CD4-positive, alpha-beta T cell treated with Interleukin-17A for 4 hours (primary cell): Measurements from ENCODE around the gene RFX2.

Experiments used
- DNase-seq: peaks from one replicate; pipeline ENCODE4 v3.0.0-alpha.2; 2020; ENCODE audit warnings: mixed read lengths

Gene RFX2

DNA sequence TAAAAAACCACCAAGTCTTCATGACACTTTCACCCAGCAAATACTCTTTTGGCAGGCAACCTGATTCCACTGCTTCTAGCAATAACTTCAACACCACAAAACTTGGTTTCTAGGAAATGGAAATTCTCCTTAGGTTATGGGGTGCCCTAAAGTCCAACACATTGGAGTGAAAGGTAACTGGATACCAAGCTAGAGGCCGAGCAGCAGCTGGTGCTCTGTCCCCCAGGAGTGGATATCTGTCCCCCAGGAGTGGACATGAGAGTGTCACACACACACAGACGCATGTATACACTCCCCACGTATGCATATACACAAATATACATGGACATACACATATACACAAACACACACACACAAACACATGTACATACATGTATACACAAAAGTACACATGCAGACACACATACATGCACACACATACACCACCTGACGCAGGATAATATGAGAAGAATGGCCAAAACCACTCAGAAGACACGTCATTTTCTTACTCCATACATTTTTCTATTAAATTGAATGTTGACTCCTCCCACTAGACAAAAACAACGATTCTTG lies 50.8 kb downstream of the RFX2 start:
- no peak for DNase-seq

DNA sequence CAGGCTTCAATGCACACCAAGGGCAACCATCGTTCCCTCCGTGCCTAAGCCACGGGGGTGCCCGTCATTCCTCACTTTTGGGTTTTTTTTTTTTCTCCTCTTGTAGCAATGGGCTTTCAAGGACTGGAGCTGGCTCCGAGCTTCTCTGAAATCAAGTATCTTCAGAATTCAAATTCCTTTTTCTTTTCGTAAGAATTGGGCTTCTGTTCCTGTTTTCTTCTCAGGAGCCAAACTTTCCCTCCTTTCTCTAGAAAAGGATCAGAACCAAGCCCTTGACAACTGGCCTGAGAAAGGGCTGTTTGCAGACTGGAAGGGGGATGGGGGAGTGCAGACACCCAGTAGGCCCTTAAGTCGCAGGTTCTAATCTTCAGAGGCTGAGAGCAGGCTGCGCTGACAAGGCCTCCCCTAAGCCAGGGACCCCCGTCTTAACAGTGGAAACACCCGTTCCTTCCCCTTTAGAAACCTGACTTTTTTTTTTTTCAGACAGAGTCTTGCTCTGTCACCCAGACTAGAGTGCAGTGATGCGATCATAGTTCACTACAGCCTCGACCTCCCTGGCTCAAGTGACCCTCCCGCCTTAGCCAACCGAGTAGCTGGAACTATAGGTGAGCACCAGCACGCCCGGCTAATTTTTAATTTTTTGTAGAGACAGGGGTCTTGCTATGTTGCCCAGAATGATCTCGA lies 51.6 kb downstream of the RFX2 start:
- DNase-seq, result no peak

DNA sequence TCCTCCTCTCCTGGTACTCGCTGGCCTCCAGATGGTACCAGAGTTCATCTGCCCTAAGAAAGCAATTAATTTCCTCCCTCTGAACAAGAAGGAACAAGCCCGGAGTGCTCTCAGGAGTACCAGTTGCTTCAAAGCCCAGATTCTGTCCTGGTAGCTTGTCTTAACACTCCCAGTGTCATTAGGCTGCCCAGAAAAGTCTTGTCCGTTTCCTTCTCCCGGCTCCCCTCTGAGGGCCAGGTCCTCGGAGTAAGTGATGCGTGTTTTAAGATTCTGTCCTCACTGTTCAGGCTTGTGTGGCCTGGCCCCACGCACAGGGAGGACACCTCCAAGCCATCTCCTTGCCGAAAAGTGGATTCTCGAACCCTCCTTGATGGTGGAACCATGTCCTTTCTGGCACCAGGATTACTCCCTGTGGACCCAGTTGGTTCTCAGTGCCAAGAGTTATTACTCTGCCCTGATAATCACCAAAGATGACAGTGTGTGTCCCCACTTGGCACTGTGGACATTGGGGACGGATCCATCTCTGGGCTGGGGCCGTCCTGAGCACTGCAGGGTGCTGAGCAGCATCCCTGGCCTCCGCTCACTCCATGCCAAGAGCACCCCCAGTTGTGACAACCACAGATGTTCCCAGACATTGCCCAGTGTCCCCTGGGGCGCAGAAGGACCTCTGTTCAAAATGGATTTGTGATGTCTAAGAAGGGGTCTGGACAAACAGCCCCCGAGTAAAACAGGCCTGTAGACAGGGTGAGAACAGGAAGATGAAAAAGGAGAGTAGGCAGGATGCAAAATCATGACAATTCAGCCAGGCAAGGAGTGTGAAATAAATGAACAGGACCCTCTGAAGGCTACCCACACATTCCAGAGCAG lies 52.4 kb downstream of the RFX2 start:
- DNase-seq, result no peak

DNA sequence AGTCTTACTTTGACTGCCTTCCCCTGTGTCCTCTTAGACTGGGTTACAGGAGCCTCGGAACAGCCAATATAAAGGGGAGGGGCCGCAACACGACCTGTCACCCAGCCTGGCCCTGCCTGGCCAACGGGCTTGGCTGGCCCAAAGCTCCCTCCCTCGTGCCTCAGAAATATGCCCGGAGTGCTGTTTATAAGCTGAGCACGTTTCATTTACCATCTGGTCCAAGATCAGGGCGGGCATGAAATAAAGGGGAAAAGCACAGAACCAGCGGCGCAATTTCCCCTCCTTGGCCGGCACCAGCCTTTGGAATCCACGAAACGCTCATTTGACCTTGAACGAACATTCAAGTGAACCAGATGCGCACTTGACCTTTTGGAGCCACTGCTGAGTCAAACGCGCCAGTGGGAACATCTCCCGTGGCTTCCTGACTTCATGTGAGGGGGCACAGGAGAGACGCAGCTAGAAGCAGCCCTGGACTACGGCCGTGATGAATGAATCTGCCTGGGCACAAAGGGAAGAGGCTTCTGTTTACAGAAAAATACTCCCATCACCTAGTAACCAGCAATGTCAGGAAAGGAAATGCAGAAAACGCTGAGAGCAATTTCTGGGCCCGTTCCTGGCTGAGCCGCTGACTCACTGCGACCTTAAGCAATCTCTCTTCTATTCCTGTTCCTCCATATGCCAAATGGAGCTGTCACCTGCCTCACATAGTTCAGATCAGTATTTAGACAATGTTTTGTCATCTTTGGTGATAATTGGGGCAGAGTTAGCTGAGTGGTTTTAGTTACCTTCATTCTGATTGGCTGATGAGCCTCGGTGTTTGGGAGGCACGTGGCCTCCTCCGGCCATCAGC lies 53.3 kb downstream of the RFX2 start:
- peak; percentile 33 for DNase-seq

DNA sequence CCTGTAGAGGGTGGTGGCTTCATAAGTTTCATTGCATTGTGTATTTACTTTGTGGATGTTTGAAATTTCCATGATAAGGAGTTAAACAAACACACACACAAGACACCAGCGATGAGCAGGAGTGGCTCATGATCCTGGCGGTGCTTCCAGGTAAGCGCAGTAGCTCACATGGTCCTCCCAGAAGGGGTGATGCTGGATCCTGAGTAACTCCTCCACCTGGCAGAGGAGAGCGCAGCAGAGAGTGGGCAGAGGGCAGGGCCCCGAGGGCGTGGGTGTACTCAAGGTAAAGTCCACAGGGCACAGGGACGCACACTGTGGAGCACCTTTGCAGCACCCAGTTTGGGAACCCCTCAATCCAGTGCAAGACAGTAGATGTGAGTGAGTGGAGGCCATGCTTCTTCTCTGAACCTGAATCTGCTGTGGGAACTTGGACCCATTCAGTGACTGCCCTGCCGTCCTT lies 54.0 kb downstream of the RFX2 start:
- no peak for DNase-seq

DNA sequence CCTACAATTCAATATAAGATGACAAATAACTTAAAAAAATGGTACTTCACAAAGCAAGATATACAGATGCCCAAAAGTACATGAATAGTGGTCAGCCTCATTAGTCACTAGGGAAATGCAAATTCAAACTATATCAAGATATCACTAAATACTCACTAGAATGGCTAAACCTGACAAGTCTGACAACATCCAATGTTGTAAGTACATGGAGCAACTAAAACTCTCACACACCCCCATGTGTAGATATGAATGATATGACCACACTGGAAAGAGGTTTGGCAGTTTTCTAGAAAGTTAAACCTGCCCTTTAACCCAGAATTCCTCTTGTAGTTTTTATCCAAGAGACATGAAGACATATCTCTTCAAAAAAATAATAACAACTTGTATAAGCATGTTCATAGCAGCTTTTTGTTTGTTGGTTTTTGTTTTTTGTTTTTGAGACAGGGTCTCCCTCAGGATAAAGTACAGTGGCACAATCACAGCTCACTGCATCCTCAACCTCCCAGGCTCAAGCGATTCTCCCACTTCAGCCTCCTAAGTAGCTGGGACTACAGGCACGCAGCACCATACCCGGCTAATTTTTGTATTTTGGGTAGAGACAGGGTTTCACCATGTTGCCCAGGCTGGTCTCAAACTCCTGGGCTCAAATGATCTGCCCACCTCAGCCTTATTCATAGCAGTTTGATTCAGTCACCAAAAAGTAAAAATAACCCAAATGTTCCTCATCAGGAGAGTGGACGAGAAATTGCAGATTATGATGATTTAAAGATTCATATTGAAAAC lies 55.1 kb downstream of the RFX2 start:
- no peak for DNase-seq

DNA sequence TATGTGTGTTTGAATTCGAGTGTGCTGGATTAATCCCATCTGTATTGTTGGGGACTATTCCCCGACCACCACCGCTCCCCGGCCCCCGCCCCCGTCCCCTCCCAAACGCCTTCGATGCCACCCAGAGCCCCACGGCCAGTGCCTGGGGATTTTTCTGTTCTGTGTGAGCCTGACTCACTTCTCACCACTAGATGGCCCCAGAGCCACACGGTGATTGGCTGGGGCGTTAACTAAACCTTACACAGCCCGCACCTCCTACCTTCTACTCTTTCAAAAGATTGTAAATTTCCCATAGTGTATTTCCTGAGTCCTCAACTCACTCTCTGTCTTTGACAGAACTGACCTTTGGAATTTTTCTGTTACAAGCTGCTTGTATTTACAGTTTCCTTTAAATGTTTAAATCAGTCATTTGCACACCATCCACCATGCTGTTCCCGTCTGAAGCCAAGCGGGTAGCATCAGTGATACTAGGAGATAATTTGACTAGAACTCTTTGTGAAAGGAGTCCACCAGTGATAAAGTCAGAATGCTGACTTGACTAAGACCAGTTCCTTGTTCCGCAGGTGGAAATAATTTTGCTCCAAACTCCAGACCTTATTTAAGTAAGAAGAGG lies 61.4 kb downstream of the RFX2 start:
- DNase-seq, result peak; percentile 85

DNA sequence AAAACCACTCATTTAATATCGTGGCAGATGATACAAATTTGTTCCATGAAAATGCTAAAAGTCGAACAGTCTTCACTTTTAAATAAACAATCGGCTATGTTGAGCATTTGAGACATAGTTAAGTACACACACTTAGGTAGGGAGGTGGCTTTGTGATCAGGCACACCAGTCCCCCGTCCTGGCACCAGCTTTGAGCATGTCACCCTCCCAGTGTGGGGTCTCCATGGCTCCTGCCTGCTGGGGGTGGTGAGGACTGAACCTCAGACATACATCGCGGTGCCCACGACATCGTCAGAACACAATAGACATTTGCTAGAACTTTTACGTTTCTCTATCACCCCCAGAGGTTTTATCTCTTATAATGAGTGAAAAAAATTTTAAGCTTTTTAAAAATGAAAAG lies 62.0 kb downstream of the RFX2 start:
- no peak for DNase-seq

DNA sequence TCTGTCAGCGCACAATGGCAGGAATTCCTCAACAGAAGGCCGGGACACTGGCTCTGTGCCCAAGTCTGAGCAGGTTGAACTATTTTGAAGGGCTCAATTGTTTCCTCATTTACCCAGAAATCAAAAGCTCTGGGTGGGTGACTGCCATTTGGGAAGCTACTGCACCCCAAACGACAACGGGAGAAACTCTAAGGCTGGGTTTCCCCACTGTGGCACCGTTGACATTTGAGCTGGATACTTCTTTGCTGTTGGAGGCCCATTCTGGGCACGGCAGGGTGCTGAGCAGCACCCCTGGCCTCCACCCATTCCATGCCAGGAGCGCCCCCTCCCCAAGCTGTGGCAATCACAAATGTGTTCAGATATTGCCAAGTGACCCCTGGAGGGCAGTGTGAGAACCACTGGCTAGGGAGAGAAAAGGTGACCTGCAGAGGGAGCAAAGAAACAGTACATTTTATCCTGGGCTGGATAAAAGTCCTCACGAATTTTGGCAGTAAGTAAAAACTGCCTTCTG lies 62.5 kb downstream of the RFX2 start:
- no peak for DNase-seq

DNA sequence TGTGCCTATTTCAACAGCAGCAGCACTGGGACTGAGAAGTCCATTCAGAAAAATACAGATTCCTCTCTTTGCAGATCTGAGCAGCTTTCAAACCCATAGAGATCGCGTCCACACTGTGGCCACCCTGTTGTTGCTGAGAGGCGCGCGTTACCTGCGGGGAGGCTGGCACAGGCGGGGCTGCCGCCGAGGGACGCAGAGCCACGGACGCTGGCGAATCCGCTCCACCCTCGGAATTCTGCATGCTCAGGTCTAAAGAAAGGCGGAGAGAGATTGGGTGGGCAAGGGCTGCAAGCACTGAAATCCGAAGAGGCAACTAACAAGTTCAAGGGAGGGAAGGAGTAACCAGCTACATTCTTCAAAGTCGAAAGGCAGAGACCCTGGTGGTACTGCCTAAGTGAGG lies 63.0 kb downstream of the RFX2 start:
- DNase-seq, result no peak

DNA sequence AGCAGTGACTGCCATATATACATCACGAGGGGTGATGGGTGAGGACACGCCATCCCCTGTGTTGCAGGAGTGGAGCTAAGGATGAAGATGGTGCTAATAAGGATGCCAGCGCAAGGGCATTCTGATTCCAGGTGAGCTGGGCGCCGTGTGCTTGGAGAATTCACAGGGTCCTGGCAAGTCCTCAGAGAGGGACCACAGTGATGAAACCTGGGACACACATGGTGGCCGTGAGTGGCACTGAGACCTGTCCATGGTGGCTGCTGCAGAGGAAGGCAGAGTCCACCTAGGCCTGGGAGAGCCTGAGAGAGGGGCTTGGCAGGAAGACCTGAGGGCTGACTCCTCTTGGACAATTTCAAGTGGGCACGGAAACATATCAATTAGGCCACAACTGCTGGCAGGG lies 65.2 kb downstream of the RFX2 start:
- DNase-seq, result no peak

DNA sequence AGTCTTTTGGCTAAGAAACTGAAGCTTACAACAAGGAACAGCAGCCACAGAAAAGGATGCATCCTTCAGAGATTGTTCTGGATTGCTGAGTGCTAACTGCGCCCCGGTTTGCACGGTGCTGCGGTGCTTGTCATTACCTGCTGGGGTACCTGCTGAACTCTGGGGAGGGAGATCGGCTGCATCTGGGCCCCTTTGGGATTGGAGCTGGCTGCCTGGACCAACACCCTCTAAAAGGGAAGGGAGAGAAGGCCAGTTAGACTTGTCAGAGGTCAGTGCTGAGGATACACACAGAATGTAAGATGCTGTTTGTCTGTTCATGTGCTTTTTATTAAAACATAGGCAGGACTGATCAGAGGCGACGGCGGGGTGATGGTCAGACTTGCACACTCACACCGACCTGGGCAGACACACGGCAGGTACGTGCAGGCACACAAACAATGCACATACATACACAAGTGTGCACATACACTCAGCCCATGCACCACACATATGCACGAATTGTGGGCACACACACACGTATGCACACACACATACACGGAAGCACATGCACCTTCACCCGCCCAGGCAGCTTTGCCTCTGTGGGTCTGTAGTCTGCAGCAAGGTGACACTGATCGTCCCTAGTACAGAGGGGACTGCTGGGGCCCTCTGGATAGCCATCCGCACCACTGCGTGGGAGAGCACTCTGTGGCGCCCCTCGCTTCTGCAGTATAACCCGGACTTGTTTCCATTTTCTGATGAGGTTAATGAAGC lies 66.1 kb downstream of the RFX2 start:
- DNase-seq, result no peak

DNA sequence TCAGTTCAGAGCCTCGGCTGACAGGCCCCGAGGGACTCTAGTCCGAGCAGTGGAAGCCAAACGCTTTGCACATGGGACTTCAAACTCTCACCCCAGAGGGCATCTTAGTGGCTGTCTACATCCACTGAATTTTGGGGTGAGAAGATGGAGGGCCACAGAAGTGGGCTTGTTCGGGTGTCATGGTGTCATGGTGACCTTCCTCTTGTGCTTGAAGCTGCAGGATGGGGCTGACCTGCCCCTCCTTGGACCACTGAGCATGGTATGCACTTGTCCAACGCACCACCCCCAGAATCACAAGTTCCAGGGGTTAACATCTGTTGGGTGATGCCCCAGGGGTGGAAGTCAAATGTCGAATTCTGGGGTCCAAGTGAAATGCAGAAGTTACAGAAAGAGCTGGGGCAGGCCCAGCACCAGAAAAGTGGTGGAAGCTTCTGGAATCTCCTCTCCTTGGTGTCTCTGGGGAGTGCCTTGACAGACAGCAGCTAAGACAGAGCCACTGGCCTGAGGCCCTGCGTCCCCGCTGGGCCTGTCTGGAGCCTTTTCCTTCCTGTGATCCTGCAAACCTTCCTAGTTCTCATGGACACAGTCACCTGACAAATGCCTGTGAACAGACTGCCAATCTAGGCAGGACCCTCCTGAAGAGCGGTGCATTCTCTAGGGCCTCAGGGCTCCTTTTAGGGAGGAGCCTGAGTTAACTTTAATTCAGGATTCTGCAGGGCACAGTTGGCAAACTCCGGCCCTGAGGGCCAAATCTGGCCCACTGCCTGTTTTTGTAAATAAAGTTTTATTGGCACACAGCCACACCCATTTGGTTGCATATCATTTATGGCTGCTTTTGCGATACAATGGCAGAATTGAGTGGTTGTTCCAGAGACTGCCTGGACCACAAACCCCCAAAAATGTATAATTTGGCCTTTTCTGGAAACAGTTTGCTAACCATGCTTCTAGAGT lies 67.2 kb downstream of the RFX2 start:
- DNase-seq, result no peak

DNA sequence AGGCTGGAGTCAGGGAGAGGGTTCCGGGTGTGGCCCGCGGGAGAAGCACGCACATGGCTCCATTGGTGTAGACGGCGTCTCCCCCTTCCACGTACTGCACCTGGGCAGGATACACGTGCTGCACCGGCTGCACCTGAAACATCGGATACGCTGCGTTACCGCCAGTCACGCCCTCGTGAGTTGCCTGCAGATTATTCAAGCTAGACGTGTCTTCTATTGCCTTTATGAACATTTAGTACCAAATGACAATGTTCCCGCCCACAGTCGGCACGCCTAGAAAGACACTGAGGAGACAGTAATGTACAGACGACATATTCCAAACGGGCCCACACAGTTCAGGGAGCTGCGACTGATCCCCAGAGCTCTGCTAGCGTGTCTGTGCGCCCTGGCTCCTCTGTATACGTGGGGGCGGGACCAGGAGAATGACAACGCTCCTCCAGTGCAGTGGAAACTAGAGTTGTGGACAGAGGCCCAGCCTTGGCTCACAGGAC lies 68.3 kb downstream of the RFX2 start:
- DNase-seq, result no peak

DNA sequence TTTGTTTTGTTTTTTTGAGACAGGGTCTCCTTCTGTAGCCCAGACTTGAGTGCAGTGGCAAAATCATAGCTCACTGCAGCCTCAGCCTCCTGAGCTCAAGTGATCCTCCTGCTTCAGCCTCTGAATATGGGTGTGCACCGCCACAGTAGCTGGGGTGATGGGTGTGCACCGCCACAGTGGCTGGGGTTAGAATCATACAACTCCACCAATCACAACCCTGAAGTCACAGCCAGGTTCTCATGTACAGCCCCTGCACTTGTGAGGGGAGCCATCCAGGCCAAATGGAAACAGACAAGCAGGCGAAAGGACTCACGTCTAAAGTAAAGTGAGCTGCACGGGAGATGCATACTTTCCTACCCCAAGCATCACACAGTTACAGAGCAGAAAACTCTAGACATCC lies 69.2 kb downstream of the RFX2 start:
- no peak for DNase-seq

DNA sequence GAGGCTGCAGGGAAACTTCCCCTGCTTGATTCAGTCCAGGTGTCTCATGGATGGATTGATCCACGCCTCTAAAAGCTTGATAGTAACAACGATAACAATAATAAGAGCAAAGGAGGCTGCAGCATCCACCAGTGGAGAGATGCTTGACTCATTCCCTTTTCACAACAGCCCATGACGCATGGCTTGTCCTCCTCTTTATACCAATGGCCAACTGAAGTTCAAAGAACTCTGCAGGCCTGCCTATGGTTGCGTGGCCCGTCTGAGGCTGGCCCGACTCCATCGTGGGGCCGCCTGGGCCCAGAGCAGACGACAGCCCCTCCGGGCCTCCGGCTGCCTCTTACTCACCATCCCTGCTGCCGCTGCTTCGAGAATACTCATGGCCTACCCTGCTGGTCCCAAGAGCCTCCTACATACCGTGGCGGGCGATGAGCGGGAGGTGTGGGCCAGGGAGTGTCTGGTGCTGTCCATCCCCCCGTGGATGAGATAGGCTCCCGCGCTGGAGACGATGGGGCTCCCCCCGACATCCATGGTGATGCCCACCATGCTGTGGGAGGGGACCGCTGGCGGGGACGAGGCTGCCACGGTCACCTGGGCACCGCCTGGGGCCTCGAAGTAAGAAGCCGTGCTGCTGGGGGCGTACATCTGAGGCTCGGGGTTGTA lies 70.6 kb downstream of the RFX2 start:
- no peak for DNase-seq

DNA sequence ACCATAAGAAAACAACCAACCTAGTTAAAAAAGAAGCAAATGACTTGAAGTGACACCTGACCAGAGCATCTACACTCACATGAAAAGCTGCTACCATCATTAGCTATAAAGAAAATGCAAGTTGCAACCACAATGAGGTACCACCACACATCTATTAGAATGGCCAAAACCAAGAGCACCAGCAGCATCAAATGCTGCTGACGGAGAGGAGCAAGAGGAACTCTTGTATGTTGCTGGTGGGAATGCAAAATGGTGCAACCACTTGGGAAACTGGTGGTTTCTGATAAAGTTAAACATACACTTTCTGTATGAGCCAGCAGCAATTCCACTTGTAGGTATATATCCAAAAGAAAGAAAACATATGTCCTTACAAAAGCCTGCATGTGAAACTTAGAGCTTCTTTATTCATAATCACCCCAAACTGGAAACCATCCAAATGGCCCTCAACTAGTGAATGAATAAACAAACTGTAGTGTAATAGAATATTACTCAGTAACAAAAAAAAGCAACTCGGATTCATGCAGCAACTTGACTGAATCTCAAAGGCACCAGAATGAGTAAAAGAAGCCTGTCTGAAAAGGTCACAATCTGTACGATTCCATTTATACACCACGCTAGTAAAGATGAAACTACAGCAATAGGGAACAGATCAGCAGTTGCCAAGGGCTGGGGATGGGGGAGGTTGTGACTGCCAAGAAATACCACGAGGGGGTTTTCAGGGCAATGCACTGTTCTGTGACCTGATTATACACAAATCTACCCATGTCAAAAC lies 71.5 kb downstream of the RFX2 start:
- DNase-seq, result no peak

DNA sequence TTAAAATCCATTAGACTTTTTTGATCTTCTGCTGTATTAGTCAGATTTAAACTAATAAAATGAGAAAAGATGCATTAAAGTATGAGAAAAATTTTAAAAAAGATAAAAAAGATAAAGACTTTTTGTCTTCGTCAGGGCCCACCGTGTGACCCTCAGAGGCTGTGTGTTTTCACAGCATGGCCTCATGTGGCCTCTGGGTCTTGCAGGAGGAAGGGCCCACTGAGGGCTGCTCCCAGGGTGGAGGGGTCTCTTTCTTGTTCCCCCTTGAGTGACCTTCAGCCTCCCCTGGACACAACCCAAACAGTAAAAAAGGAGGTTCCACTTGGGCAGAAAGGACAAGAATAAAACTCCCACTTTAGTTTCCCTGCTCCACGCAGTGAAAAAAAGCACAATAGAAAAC lies 75.3 kb downstream of the RFX2 start:
- DNase-seq, result no peak
